Brain pericyte (primary cell): ENCODE results near the gene NAPB.

Experiments used
- DNase-seq: peaks from one replicate; pipeline ENCODE4 v3.0.0-alpha.2; 2012; ENCODE audit warnings: low read depth, low spot score

The NAPB gene

DNA sequence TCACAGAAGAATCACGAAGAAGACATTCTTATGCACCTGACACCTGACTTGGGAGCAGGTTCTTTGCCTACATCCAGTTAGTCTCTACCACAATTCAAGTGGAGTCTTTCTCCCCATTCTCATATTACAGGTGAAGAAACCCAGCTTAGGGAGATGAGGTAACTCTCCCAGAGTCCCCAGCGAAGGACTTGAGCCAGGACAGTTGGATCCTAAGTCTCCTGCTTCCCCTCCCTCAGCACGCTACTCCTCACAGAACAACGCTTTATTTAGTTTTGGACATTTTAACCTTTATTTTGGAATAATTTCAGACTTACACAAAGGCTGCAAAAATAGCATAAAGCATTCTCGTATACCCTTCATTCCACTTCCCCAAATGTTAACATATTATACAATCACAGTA lies 17.4 kb upstream of the NAPB start:
- DNase-seq, result no peak

DNA sequence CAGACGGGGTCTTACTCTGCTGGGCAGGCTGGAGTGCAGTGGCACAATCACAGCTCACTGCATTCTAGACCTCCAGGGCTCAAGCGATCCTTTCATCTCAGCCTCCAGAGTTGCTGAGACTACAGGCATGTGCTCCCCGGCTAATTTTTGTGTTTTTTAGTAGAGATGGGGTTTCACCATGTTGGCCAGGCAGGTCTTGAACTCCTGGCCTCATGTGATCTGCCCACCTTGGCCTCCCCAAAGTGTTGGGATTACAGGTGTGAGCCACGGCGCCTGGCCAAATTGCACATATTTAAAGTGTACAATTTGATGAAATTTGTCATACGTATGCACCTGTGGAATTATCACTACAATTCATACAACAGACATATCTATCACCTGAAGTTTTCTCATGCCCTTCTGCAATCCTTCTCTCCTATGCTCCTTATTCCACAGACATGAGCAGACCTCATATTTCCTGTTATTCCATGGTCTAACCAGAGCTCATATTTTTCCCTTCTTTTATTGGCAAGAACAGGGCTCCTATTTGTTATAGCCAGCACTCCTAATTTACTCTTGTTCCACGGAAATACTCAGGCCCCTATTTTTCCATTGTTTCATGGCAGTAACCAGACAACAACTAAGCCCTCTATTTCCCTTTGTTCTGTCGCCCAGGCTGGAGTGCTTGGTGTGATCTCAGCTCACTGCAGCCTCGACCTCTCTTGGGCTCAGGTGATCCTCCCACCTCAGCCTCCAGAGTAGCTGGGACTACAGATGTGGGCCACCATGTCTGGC lies 16.0 kb upstream of the NAPB start:
- DNase-seq, result no peak

DNA sequence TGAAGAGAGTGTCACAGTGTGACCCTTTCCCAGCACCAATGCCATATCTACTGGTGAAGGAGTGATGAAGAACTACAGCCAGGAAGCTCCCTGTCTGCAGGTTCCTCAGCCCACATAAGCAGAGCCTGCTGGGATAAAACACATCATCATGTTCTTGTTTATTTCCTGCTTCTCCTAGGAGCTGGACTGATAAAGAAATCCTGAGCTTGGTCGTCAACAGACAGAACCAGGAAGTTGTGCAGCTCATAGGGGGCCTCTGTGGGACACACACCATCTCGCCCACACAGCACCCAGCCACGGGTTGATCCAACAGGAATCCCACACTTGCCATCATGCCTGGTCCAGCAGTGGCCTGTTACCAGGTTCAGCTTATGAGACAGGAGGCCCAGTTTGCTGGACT lies 15.4 kb upstream of the NAPB start:
- DNase-seq, result no peak

GRCh38 chr20:23435626-23436539 lies 14.6 kb upstream of the NAPB start:
- no peak for DNase-seq

- DNase-seq, result no peak
Measured at GRCh38 chr20:23434521-23435313, 13.4 kb upstream of the NAPB start.

DNA sequence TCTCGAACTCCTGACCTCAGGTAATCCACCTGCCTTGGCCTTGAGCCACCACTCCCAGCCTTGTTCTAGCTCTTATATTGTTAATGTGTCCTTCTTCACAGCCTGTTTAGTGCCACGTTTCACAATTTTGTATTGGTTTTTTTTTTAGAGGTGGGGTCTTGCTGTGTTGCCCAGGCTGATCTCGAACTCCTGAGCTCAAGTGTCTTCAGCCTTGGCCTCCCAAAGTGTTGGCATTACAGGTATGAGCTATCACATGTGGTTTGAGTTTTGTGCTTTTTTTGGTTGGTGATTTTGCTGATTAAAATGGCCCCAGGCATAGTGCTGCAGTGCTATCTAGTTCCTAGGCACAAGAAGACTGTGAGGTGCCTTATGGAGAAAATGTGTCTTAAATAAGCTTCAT lies 12.3 kb upstream of the NAPB start:
- no peak for DNase-seq

DNA sequence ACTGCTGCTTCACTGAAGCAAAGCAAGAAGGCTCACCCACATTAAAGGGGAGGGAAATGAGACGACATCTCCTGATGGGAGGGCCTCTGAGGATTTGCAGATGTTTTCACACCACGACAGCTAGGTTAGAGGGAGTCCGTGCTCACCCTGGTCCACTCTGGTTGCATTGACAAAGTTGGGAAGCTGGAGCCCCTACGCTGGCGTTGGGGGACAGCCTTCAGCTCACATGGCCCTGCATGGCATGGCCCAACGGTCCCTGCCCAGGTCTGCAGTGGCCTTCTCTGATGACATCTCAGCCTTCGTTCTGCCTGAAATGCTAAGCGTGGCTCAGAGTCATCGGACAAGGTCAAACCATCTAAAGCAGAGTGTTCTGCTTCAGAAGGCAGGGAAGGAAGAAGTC lies 3.8 kb upstream of the NAPB start:
- DNase-seq, result no peak

- no peak for DNase-seq
Measured at GRCh38 chr20:23419995-23420901, 1.0 kb downstream of the NAPB start.

DNA sequence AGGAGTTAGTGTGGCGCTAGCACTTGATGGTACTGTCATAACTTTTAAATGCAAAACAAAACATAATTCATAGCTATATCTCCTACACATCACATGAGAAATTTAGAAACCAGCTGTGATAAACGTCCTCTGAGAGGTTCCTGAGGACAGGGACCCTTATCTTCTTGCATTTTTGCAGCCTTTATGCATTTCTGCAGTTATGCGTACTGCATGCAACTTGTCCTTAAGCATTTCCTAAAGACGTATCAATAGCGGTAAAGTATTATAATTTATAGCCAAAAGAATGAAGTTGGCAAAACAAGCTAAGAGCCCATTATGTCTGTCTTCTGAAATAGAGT lies 1.7 kb downstream of the NAPB start:
- no peak for DNase-seq

GRCh38 chr20:23417861-23418260 lies 3.4 kb downstream of the NAPB start:
- no peak for DNase-seq

GRCh38 chr20:23415959-23416583 lies 5.2 kb downstream of the NAPB start:
- DNase-seq, result no peak

GRCh38 chr20:23415555-23415954 lies 5.7 kb downstream of the NAPB start:
- no peak for DNase-seq

DNA sequence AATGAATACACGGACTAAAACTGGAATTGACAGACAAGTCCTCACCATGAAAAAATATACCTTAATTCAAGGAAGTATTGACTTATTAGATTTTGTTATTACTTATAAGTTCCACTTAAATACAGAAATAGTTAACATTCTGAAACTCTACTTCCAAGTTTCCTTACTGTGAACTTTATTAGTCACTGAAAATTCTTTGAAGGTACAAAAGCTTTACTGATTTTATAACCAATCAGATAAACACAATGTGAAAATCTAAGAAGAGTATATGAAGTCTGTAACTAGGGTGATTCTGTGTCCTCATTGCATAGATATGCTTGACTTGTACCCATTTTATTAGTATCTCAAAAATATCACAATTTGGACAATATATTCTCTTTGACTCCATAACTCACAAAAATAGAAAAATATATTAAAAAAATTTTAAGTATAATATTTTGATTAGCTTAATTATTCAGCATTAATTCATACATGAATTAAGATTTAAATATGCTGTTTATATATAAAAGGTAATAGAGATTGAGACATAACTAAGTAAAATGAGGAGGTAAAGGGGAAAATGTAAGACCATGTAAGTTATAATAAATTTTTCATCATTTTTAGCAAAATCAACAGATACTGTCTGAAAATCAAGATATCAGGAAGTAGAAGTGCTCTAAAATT lies 6.6 kb downstream of the NAPB start:
- DNase-seq, result no peak

- DNase-seq, result no peak
Measured at GRCh38 chr20:23413862-23414422, 7.3 kb downstream of the NAPB start.

GRCh38 chr20:23412026-23412425 lies 9.3 kb downstream of the NAPB start:
- no peak for DNase-seq

GRCh38 chr20:23410916-23411695 lies 10.2 kb downstream of the NAPB start:
- no peak for DNase-seq

- no peak for DNase-seq
Measured at GRCh38 chr20:23409800-23410199, 11.5 kb downstream of the NAPB start.

- DNase-seq, result no peak
Measured at GRCh38 chr20:23408957-23409356, 12.3 kb downstream of the NAPB start.
